ENCODE data around the gene TBPL2. TPM values are rescaled to one million over a fixed set of nuclear protein-coding genes. Genes with fewer than 3 reads are reported as not detected.

TBPL2 gene
- total and polyA plus RNA-seq, 2 of the 13 experiments (the other 11 are each of a cell fraction or from before 2014, with no cell fraction given), result not detected

DNA sequence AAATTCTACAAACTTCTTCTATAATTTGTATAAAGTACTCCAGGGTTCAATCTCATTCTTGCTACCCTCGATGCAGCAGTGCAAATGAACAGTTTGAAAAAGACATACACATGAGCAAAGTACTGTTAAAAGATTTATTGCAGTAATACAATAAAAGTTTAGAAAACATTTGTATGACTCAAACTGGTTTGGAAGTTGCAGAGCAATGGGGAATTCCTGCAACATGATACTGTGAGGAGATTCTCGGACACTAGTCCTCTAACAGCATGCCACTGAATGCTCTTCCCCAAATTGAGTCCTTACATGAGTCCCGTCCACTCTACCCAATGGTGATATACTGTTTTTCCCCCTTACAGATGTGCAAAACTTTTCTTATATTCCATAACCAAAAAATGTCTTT is 74.1 kb downstream of the TBPL2 start:
- no peak for DNase-seq (ENCODE audit: low spot score)
- no peak for FAIRE-seq
- Histone ChIP-seq H3K4me2 (ENCODE audit: low read depth, low read length) (no peak overlapping the region), H3K9me3 (ENCODE audit: low read length) (no peaks in the 10 kb centered on the region), H4K20me1 (ENCODE audit: insufficient read depth, low read length) (no peaks in the 10 kb centered on the region), H3K79me2 (ENCODE audit: insufficient read depth, low read length) (no peaks in the 10 kb centered on the region), H3K27ac (ENCODE audit: extremely low read length, insufficient read depth, low read length) (no peak overlapping the region), H2AFZ (ENCODE audit: low read length) (no peak overlapping the region), H3K9ac (ENCODE audit: insufficient read depth, low read depth, low read length) (no peak overlapping the region), H3K36me3 (replicated peaks in 1 of 2; ENCODE audit: control insufficient read depth in 1 of 2, insufficient read depth in 2 of 2, low read length in 2 of 2) (peaks cover 2 to 11% of the 10 kb centered on the region in 2 experiments; a peak in 3 of 5 replicates), H3K4me3 (replicated peaks in 1 of 3; ENCODE audit: insufficient read depth in 1 of 3, low read depth in 2 of 3, low read length in 3 of 3) (no peak overlapping the region), H3K27me3 (ENCODE audit: control insufficient read depth in 1 of 2, insufficient read depth in 2 of 2, low read length in 2 of 2) (no peaks in the 10 kb centered on the region), H3K4me1 (ENCODE audit: insufficient read depth, low read length) (peaks cover 16% of the 10 kb centered on the region)
- TF ChIP-seq NCOA5 (CRISPR knock-in tag; IDR thresholded peaks at IDR 0.05) (no peak), ZNF234 (CRISPR knock-in tag; conservative IDR thresholded peaks at IDR 0.05) (no peak), ZKSCAN8 (CRISPR knock-in tag; IDR thresholded peaks at IDR 0.05; ENCODE audit: borderline replicate concordance) (no peak), TBL1XR1 (IDR thresholded peaks at IDR 0.05; ENCODE audit: borderline replicate concordance, low read length, partially characterized antibody) (no peak), ZNF496 (CRISPR knock-in tag; IDR thresholded peaks at IDR 0.05; ENCODE audit: insufficient replicate concordance) (no peak), HNRNPL (IDR thresholded peaks at IDR 0.05; ENCODE audit: low read depth, low read length) (no peak), LCORL (IDR thresholded peaks at IDR 0.05) (no peak), LCORL (CRISPR knock-in tag; IDR thresholded peaks at IDR 0.05) (no peak), HNRNPLL (IDR thresholded peaks at IDR 0.05; ENCODE audit: low read depth, low read length, poor library complexity, severe bottlenecking) (no peak), ARHGAP35 (CRISPR knock-in tag; IDR thresholded peaks at IDR 0.05; ENCODE audit: borderline replicate concordance) (no peak), ZIK1 (CRISPR knock-in tag; IDR thresholded peaks at IDR 0.05; ENCODE audit: borderline replicate concordance, low read depth) (no peak), NFATC3 (CRISPR knock-in tag; IDR thresholded peaks at IDR 0.05) (no peak), MTA3 (CRISPR knock-in tag; IDR thresholded peaks at IDR 0.05) (no peak)
- TF ChIP-seq, protein P1, sequence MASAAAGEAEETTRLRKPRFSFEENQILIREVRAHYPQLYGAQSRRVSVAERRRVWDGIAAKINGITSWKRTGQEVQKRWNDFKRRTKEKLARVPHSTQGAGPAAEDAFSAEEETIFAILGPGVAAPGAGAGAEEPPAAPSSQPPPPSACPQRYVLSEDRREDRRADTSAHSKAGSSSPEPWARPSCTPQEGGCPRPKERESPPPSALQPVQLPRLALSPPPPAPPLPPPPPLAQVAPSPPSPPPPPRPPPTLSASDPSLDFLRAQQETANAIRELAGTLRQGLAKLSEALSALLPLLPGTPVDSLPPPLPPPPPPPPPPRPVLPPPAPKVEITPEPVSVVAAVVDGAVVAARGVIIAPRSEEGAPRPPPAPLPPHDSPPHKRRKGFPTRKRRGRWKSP (CRISPR knock-in tag; IDR thresholded peaks at IDR 0.05), result no peak
- TF ChIP-seq, protein P2, sequence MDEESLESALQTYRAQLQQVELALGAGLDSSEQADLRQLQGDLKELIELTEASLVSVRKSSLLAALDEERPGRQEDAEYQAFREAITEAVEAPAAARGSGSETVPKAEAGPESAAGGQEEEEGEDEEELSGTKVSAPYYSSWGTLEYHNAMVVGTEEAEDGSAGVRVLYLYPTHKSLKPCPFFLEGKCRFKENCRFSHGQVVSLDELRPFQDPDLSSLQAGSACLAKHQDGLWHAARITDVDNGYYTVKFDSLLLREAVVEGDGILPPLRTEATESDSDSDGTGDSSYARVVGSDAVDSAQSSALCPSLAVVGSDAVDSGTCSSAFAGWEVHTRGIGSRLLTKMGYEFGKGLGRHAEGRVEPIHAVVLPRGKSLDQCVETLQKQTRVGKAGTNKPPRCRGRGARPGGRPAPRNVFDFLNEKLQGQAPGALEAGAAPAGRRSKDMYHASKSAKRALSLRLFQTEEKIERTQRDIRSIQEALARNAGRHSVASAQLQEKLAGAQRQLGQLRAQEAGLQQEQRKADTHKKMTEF (CRISPR knock-in tag; IDR thresholded peaks at IDR 0.05), result no peak
- TF ChIP-seq, protein P3, sequence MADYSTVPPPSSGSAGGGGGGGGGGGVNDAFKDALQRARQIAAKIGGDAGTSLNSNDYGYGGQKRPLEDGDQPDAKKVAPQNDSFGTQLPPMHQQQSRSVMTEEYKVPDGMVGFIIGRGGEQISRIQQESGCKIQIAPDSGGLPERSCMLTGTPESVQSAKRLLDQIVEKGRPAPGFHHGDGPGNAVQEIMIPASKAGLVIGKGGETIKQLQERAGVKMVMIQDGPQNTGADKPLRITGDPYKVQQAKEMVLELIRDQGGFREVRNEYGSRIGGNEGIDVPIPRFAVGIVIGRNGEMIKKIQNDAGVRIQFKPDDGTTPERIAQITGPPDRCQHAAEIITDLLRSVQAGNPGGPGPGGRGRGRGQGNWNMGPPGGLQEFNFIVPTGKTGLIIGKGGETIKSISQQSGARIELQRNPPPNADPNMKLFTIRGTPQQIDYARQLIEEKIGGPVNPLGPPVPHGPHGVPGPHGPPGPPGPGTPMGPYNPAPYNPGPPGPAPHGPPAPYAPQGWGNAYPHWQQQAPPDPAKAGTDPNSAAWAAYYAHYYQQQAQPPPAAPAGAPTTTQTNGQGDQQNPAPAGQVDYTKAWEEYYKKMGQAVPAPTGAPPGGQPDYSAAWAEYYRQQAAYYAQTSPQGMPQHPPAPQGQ (CRISPR knock-in tag; IDR thresholded peaks at IDR 0.05; ENCODE audit: borderline replicate concordance), result no peak
- TF ChIP-seq, protein P4, sequence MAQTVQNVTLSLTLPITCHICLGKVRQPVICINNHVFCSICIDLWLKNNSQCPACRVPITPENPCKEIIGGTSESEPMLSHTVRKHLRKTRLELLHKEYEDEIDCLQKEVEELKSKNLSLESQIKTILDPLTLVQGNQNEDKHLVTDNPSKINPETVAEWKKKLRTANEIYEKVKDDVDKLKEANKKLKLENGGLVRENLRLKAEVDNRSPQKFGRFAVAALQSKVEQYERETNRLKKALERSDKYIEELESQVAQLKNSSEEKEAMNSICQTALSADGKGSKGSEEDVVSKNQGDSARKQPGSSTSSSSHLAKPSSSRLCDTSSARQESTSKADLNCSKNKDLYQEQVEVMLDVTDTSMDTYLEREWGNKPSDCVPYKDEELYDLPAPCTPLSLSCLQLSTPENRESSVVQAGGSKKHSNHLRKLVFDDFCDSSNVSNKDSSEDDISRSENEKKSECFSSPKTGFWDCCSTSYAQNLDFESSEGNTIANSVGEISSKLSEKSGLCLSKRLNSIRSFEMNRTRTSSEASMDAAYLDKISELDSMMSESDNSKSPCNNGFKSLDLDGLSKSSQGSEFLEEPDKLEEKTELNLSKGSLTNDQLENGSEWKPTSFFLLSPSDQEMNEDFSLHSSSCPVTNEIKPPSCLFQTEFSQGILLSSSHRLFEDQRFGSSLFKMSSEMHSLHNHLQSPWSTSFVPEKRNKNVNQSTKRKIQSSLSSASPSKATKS (CRISPR knock-in tag; IDR thresholded peaks at IDR 0.05), result no peak
- TF ChIP-seq, protein P5, sequence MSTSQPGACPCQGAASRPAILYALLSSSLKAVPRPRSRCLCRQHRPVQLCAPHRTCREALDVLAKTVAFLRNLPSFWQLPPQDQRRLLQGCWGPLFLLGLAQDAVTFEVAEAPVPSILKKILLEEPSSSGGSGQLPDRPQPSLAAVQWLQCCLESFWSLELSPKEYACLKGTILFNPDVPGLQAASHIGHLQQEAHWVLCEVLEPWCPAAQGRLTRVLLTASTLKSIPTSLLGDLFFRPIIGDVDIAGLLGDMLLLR (CRISPR knock-in tag; IDR thresholded peaks at IDR 0.05), result no peak
- BruUV-seq (replicated peaks), result no TSS peak
- intact Hi-C loops (cut with micrococcal nuclease; ENCODE audit: unreplicated experiment) (no loop called here), in situ Hi-C loops (cut with HindIII; ENCODE audit: extremely low pct_ligation_motif_present, low pct_unique_long_range_greater_than_20kb) (no loop called here)
- ChIA-PET CTCF (ENCODE audit: low intra/inter-chr PET ratio, low total read pairs) (no interaction called here), POLR2A (no interaction called here)
- ATAC-seq, result no peak
- WGBS (ENCODE audit: low lambda C conversion rate), result 97% methylated on average over 3 of the region's 3 CpGs

Measured in HepG2 (cell line).